Omental fat pad (tissue), 4 donors: ENCODE data around the gene ZNF785. TPM values are rescaled to one million over a fixed set of nuclear protein-coding genes. Genes with fewer than 3 reads are reported as not detected.
"Not testable (repeated sequence)": the region's sequence is repeated elsewhere in the genome, so short reads cannot be mapped to it uniquely, and the experiment has no call there.

Experiments used
- ATAC-seq: fragments of 150-250 bp; one replicate; pipeline ENCODE4 v1.9.1; 2016; ENCODE audit warnings: mild to moderate bottlenecking, moderate library complexity; ENCODE audit not compliant: low FRiP score
- DNase-seq: peaks from one replicate; pipeline ENCODE4 v3.0.0-alpha.2; 2019; ENCODE audit warnings: low spot score
- total RNA-seq, 4 donors: library from RNA; depleted of rRNA; stranded (reverse); fragments of >200 nt; gene quantifications; one replicate each; pipeline ENCODE4 v1.1.0, GENCODE V29; 2016
- TF ChIP-seq, protein P1 (sequence below), 3 donors: fragments of 450-650 bp; IDR thresholded peaks; one replicate each; pipeline ENCODE4 v1.5.1; 2016 to 2017; ENCODE audit warnings: antibody characterized with exemption in 3 of 3, mild to moderate bottlenecking in 3 of 3, moderate library complexity in 2 of 3

Gene ZNF785
- 10 to 100 TPM in 1 of 4 donors, 1 to 10 TPM in 3; 4.5 to 12.1 (median 8.1) TPM for total RNA-seq

- DNase-seq: peak; percentile 84
- peak; percentile 100 for ATAC-seq
- TF ChIP-seq, protein P1, sequence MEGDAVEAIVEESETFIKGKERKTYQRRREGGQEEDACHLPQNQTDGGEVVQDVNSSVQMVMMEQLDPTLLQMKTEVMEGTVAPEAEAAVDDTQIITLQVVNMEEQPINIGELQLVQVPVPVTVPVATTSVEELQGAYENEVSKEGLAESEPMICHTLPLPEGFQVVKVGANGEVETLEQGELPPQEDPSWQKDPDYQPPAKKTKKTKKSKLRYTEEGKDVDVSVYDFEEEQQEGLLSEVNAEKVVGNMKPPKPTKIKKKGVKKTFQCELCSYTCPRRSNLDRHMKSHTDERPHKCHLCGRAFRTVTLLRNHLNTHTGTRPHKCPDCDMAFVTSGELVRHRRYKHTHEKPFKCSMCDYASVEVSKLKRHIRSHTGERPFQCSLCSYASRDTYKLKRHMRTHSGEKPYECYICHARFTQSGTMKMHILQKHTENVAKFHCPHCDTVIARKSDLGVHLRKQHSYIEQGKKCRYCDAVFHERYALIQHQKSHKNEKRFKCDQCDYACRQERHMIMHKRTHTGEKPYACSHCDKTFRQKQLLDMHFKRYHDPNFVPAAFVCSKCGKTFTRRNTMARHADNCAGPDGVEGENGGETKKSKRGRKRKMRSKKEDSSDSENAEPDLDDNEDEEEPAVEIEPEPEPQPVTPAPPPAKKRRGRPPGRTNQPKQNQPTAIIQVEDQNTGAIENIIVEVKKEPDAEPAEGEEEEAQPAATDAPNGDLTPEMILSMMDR (IDR thresholded peaks at IDR 0.05): no peak
These were observed at the start of gene ZNF785 for GRCh38 chr16:30585400-30586191. ZNF785 (minus strand) TSS chr16:30585697; CDS start chr16:30585611, 86 bp downstream.

- TF ChIP-seq, protein P1 (IDR thresholded peaks at IDR 0.05): no peak
- DNase-seq (no peak), ATAC-seq (no peak)
These were observed 48.0 kb upstream of the ZNF785 start for GRCh38 chr16:30633526-30633925.

DNA sequence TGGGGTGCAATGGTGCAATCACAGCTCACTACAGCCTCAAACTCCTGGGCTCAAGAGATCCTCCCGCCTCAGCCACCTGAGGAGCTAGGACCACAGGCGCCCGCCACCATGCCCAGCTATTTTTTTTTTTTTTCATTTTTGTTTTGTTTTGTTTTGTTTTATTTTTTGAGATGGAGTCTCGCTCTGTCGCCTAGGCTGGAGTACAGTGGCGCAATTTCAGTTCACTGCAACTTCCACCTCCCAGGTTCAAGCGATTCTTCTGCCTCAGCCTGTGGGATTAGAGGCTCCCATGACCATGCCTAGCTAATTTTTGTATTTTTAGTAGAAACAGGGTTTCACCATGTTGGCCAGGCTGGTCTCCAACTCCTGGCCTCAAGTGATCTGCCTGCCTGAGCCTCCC is 47.0 kb upstream of the ZNF785 start:
- DNase-seq, ATAC-seq: not testable (repeated sequence)

DNA sequence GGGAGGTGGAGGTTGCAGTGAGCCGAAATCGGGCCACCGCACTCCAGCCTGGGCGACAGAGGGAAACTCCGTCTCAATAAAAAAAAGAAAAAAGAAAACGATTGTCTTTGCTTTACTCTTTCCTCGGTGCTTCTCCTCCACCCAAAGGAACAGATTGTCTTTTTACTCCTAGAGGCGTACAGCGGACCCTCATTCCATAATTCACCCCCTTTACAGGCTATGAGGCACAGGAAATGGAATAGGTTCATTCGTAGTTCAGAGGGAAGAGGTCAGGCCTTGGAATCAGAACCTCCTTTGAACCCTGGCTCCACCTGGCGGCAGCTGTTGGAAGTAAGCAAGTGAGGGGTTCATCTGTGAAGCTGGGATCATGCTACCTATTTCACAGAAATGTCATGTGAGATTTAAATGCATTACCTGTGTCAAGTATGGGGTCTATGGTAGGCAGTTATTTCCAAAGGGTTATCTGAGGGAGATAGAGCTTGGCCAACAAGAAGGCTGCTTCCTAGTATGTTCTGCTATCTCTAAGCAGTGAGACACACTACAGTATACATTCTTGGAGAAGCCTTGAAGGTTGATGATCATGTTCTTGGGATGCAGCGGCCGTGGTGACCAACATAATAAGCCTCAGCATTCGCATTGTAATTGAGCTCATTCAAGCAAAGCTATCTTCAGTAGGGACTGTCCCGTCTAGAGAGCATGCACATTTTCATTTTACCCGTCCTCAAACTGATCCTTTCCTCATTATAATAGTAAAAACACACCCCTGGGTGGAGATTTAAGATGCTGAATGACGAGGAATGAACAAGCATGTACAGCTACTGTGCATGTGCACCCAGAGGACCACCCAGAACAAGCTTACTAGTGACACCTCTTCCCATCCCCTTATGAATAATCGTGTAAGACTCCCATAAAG is 43.4 kb upstream of the ZNF785 start:
- peak; percentile 76 for ATAC-seq
- peak; percentile 99 for DNase-seq
- TF ChIP-seq, protein P1 (IDR thresholded peaks at IDR 0.05): peak in 2 of 3 donors; percentile 56 to 71

DNA sequence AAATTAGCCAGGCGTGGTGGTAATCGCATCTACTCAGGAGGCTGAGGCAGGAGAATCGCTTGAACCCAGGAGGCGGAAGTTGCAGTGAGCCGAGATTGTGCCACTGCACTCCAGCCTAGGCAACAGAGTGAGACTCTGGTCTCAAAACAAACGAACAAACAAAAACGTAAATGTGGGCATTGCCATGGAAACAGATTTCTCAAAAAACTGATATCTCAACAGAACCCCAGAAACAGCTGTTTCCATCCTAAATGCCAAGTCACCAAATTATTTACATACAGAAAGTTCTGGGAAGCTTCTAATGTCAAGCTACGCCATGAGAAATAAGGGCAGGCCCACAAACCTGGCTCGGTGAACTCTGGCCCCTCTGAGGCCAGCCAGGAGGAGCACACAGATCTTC is 40.7 kb upstream of the ZNF785 start:
- ATAC-seq (no peak), DNase-seq (no peak)
- TF ChIP-seq, protein P1 (IDR thresholded peaks at IDR 0.05): no peak

DNA sequence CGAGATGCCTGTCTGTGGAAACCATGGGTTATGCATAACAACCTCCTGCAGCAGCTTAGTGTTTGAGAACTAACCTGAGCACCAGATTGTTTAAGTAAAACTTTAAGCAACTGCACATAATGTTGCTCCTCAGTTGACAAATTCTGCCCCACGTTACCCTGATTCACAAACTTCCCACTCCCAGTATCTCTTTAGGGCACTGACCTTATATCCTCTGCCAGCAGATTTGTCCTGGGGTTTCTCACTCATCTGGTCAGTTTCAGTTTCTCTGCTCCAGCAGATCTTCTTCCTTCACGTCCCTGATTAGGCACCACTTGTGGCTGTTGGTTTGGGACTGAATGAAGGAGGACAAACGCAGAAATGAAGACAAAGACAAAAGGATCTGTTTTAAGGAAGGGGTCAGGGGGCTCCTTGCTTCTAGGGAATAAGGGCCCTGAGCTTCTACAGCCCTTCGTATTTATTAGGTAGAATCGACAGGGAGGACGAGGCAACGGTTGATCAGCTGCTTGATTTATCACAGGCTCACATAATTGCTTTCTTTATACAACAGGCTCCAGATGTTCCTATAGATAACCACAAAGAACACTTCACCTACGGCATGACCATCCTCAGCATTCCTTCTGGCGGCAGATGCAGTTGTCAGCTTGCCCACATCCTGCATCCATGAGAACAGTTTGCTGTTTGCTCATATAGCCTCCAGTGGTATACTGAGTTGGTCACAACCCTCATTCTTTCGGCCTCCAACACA is 38.2 kb upstream of the ZNF785 start:
- ATAC-seq (no peak), DNase-seq (no peak)

More for the DNA sequence above, 38.2 kb upstream of the ZNF785 start:
- TF ChIP-seq, protein P1 (IDR thresholded peaks at IDR 0.05): no peak
